Stomach (tissue), 9 donors: ENCODE measurements around the gene COL6A3. TPM values are rescaled to one million over a fixed set of nuclear protein-coding genes. Genes with fewer than 3 reads are reported as not detected.

Experiments used
- DNase-seq, 2 donors: peaks; one replicate each; pipeline versions ENCODE4 v3.0.0 to v3.0.0-alpha.2; 2013 to 2019
- H3K27ac ChIP-seq, 5 donors: fragments of 200-600 bp in 4 of 5; sonication (generic) in 4 of 5; one replicate each; pipeline ENCODE4 v1.5.1; 2013 to 2019; ENCODE audit warnings: mild to moderate bottlenecking in 1 of 5, moderate library complexity in 1 of 5
- H3K27me3 ChIP-seq, 3 donors: fragments of 200-600 bp; sonication (generic); one replicate each; pipeline ENCODE4 v1.5.1; 2017 to 2019; ENCODE audit warnings: mixed run types in 1 of 3
- H3K36me3 ChIP-seq, 4 donors: fragments of 200-600 bp; sonication (generic); 1 replicate in 3 of 4; 2 replicates in 1 of 4; pipeline ENCODE4 v1.5.1; 2016 to 2019
- H3K4me1 ChIP-seq, 4 donors: fragments of 200-600 bp; sonication (generic); one replicate each; pipeline ENCODE4 v1.5.1; 2016 to 2019
- H3K4me3 ChIP-seq, 4 donors: fragments of 200-600 bp; sonication (generic) in 3 of 4; one replicate each; pipeline ENCODE4 v1.5.1; 2016 to 2019; ENCODE audit warnings: mild to moderate bottlenecking in 1 of 4
- H3K9me3 ChIP-seq, 4 donors: fragments of 200-600 bp; sonication (generic); one replicate each; pipeline ENCODE4 v1.5.1; 2016 to 2019
- CTCF ChIP-seq, 7 experiments: fragments of 450-650 bp in 4 of 7; fragments of 200-600 bp in 3 of 7; sonication (generic) in 3 of 7; IDR thresholded peaks; one replicate each; pipeline ENCODE4 v1.5.1; 2016 to 2019; ENCODE audit warnings: antibody characterized with exemption in 7 of 7, control low read depth in 2 of 7, mild to moderate bottlenecking in 1 of 7
- EP300 ChIP-seq: sonication (generic); formaldehyde crosslinking; IDR thresholded peaks from one replicate; pipeline ENCODE4 v1.6.1; 2017; ENCODE audit warnings: antibody characterized with exemption
- POLR2A ChIP-seq, 4 donors: fragments of 450-650 bp; IDR thresholded peaks; one replicate each; pipeline ENCODE4 v1.6.1; 2016; ENCODE audit warnings: antibody characterized with exemption in 4 of 4, control low read depth in 2 of 4, mild to moderate bottlenecking in 1 of 4, moderate library complexity in 1 of 4
- POLR2AphosphoS5 ChIP-seq, 3 donors: sonication (generic); formaldehyde crosslinking; IDR thresholded peaks; one replicate each; pipeline ENCODE4 v1.6.1; 2016; ENCODE audit warnings: antibody characterized with exemption in 3 of 3
- WGBS, 5 donors: extraction: QIAGEN DNeasy Blood & Tissue Kit in 3 of 5; methylation state at CpG; one replicate each; pipeline versions ENCODE4 v1.1.5 to v1.1.7; 2013 to 2018; 5-methylcytosine and 5-hydroxymethylcytosine counted together
- intact Hi-C: fragments of 100-400 bp; cut with DNase I; formaldehyde crosslinking; loops from one replicate; pipeline ENCODE4 v1.15.1; 2023; ENCODE audit warnings: low total_unique reads
- polyA plus RNA-seq, 3 donors: library from polyadenylated mRNA; stranded (reverse); fragments of 200-250 nt; gene quantifications; one replicate each; pipeline ENCODE4 v1.2.3, GENCODE V29; 2013
- total RNA-seq, 5 donors: library from RNA; depleted of rRNA; stranded (reverse); fragments of >200 nt; gene quantifications; one replicate each; pipeline versions ENCODE4 v1.1.0 to v1.2.3, GENCODE V29; 2014 to 2016
- donor health status: healthy with polysubstance abuse.
- donor health status: Bipolar disorder and iron deficiency.
- donor health status: healthy.

COL6A3 gene
- total and polyA plus RNA-seq, 8 donors: 9.3 to 411 (median 105) TPM

DNA sequence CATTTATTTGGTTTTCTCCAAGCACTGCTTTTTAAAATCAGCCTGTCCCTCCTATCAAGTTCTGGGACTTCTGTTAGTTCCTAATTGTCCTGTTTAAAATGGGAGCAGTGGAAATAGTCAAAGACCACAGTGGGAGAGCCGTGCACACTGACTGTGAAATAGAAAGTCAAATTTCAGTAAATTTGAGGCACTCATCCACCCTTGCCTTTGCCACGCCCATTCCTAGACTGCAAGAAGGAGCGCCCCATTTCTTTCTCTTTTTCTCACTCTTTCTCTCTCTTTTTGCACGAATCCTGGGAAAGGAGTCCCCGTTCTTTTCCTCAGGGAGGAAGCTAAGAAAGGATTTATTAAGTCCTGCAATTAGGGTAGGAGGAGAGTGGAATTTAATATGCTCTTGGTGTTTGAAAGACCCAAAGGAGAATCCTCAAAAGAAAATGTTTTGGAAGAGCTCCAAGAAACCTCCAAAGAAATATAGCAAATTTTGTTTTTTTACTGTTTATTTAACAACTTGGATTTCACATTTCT, 7.5 kb downstream of the COL6A3 start:
- peaks cover 0 to 54% (median 4%) of the 10 kb centered on the region in 4 donors for H3K4me1 ChIP-seq
- no peak overlapping the region for H3K4me3 ChIP-seq
- H3K36me3 ChIP-seq: no peaks in the 10 kb centered on the region
- WGBS, 5 donors: 80 to 90% (median 86%) methylated on average over 5 of the region's 5 CpGs
- intact Hi-C loops: no loop called here
- H3K27ac ChIP-seq: peak overlapping the region in 2 of 5 donors; percentile 54 to 73
- no peaks in the 10 kb centered on the region for H3K9me3 ChIP-seq
- no peak for DNase-seq
- TF ChIP-seq CTCF (IDR thresholded peaks at IDR 0.05) (no peak), EP300 (no peak), POLR2A (IDR thresholded peaks at IDR 0.05) (no peak), POLR2AphosphoS5 (IDR thresholded peaks at IDR 0.05) (no peak)
- peaks cover 0 to 7% (median 0%) of the 10 kb centered on the region in 3 donors for H3K27me3 ChIP-seq

DNA sequence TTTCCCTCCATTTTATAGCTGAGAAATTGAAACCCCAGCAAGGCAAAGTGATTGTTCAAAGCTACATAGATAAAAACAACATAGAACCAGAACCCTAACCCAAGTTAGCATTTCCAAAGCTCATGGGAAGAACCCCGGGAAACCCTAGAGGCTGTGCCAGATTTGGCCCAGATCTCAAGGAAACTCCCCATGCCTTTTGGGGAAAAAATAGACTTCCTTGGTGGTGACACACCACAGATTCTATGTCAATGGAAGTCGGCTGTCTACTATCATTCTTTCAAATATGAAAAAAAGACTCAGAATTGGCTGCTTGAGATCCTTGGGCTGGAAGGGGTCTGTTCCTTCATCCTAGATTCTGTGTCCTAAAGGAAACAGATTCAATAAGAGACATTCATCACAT, 8.4 kb downstream of the COL6A3 start:
- H3K27ac ChIP-seq: peak overlapping the region in 4 of 5 donors; percentile 13 to 73 (median 41)
- WGBS, 5 donors: 69 to 84% (median 78%) methylated on average over 2 of the region's 2 CpGs
- DNase-seq: no peak
- H3K27me3 ChIP-seq: no peaks in the 10 kb centered on the region
- no peaks in the 10 kb centered on the region for H3K36me3 ChIP-seq
- H3K4me1 ChIP-seq: peaks cover 0 to 53% (median 4%) of the 10 kb centered on the region in 4 donors
- no peak overlapping the region for H3K4me3 ChIP-seq
- no peaks in the 10 kb centered on the region for H3K9me3 ChIP-seq
- intact Hi-C loops: no loop called here
- TF ChIP-seq POLR2A (IDR thresholded peaks at IDR 0.05) (no peak), CTCF (IDR thresholded peaks at IDR 0.05) (no peak), EP300 (no peak), POLR2AphosphoS5 (IDR thresholded peaks at IDR 0.05) (no peak)

DNA sequence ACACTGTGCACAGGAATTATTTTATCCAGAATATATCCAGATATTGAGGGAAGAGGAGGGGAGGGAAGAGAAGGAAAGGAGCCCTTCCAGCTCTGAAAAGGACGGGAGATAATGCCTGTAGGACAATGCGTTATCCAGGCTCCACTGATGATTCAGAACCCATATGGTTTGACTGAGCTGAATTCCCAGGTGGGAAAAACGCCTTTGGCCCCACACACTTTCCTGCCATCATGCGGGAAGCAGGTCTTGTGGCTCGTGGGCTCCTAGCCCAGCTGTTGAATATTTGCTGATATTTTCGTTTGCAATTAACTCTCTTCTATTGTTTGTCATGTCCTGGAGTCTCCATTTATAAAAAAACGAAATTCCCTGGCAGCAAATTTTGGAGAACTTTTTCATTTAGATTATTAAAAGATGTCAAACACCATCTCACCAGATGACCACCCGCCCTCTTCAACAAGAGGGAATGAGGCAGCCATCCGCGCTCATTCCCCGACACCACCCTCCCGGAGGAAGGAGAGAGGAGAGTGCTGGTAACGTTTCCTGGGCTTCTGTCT, 8.9 kb downstream of the COL6A3 start:
- Histone ChIP-seq H3K4me3 (no peak overlapping the region), H3K27me3 (no peaks in the 10 kb centered on the region), H3K27ac (peak overlapping the region in 4 of 5 donors; percentile 13 to 73 (median 41)), H3K9me3 (no peaks in the 10 kb centered on the region), H3K36me3 (no peaks in the 10 kb centered on the region), H3K4me1 (peaks cover 0 to 49% (median 4%) of the 10 kb centered on the region in 4 donors)
- WGBS, 5 donors: 62 to 72% (median 71%) methylated on average over 13 of the region's 13 CpGs
- TF ChIP-seq POLR2AphosphoS5 (IDR thresholded peaks at IDR 0.05) (no peak), EP300 (no peak), POLR2A (IDR thresholded peaks at IDR 0.05) (no peak), CTCF (IDR thresholded peaks at IDR 0.05) (no peak)
- no peak for DNase-seq
- intact Hi-C loops: no loop called here

- WGBS, 5 donors: 65 to 88% (median 80%) methylated on average over 2 of the region's 2 CpGs
- DNase-seq: no peak
- Histone ChIP-seq H3K9me3 (no peaks in the 10 kb centered on the region), H3K4me3 (no peak overlapping the region), H3K36me3 (no peaks in the 10 kb centered on the region), H3K27ac (peak overlapping the region in 2 of 5 donors; percentile 5 to 73), H3K4me1 (peaks cover 0 to 48% (median 4%) of the 10 kb centered on the region in 4 donors), H3K27me3 (no peaks in the 10 kb centered on the region)
- TF ChIP-seq POLR2A (IDR thresholded peaks at IDR 0.05) (no peak), POLR2AphosphoS5 (IDR thresholded peaks at IDR 0.05) (no peak), CTCF (IDR thresholded peaks at IDR 0.05) (no peak), EP300 (no peak)
- intact Hi-C loops: no loop called here
Measured at GRCh38 chr2:237404413-237404812, 9.6 kb downstream of the COL6A3 start.
